Lower leg skin (tissue), 3 donors: ENCODE measurements around the gene TGM1.

Experiments used
- CTCF ChIP-seq, 3 donors: fragments of 450-650 bp; IDR thresholded peaks; one replicate each; pipeline ENCODE4 v1.5.1; 2016; ENCODE audit warnings: antibody characterized with exemption in 3 of 3, mild to moderate bottlenecking in 3 of 3, moderate library complexity in 2 of 3
- POLR2A ChIP-seq, 2 donors: fragments of 450-650 bp; IDR thresholded peaks; one replicate each; pipeline ENCODE4 v1.6.1; 2016 to 2017; ENCODE audit warnings: antibody characterized with exemption in 2 of 2, mild to moderate bottlenecking in 1 of 2, moderate library complexity in 1 of 2

- TF ChIP-seq CTCF (IDR thresholded peaks at IDR 0.05) (no peak), POLR2A (IDR thresholded peaks at IDR 0.05) (no peak)
These were observed 55.8 kb downstream of the TGM1 start for GRCh38 chr14:24207104-24207551.
